OCI-M1 (cell line): Measurements from ENCODE around the gene BBS9.
"Not testable (repeated sequence)": the region's sequence is repeated elsewhere in the genome, so short reads cannot be mapped to it uniquely, and the experiment has no call there.

Experiments used
- DNase-seq: peaks from one replicate; lab custom pipeline; 2025; lab: John Stamatoyannopoulos, UW

BBS9 gene

GRCh38 chr7:33195264-33195663, 65.9 kb downstream of the BBS9 start:
- DNase-seq, result peak; percentile 46

GRCh38 chr7:33196221-33196620, 66.9 kb downstream of the BBS9 start:
- peak; percentile 54 for DNase-seq

- no peak for DNase-seq
These were observed 70.9 kb downstream of the BBS9 start for GRCh38 chr7:33200282-33200681.

- no peak for DNase-seq
These were observed 72.5 kb downstream of the BBS9 start for GRCh38 chr7:33201821-33202220.

GRCh38 chr7:33210958-33211357, 81.6 kb downstream of the BBS9 start:
- no peak for DNase-seq

- DNase-seq, result no peak
These were observed 82.8 kb downstream of the BBS9 start for GRCh38 chr7:33212144-33212543.

GRCh38 chr7:33215992-33216391, 86.6 kb downstream of the BBS9 start:
- DNase-seq, result no peak

- DNase-seq, result no peak
These were observed 88.2 kb downstream of the BBS9 start for GRCh38 chr7:33217595-33217994.

GRCh38 chr7:33218841-33219535, 89.6 kb downstream of the BBS9 start:
- DNase-seq, result not testable (repeated sequence)

GRCh38 chr7:33220231-33220630, 90.9 kb downstream of the BBS9 start:
- no peak for DNase-seq

GRCh38 chr7:33221390-33221789, 92.0 kb downstream of the BBS9 start:
- no peak for DNase-seq

- no peak for DNase-seq
These were observed 103.3 kb downstream of the BBS9 start for GRCh38 chr7:33232632-33233145.

- no peak for DNase-seq
These were observed 104.3 kb downstream of the BBS9 start for GRCh38 chr7:33233659-33234058.

- DNase-seq, result peak; percentile 10
These were observed 107.7 kb downstream of the BBS9 start for GRCh38 chr7:33237036-33237435.

- peak; percentile 44 for DNase-seq
These were observed 114.0 kb downstream of the BBS9 start for GRCh38 chr7:33243319-33243881.

GRCh38 chr7:33248671-33249070, 119.3 kb downstream of the BBS9 start:
- DNase-seq, result no peak

GRCh38 chr7:33250421-33250871, 121.1 kb downstream of the BBS9 start:
- DNase-seq, result no peak

- DNase-seq, result no peak
These were observed 121.9 kb downstream of the BBS9 start for GRCh38 chr7:33251301-33251700.

- DNase-seq, result no peak
These were observed 129.2 kb downstream of the BBS9 start for GRCh38 chr7:33258491-33258951.

GRCh38 chr7:33261585-33261984, 132.2 kb downstream of the BBS9 start:
- DNase-seq, result no peak

- DNase-seq, result no peak
These were observed 133.1 kb downstream of the BBS9 start for GRCh38 chr7:33262476-33262875.

GRCh38 chr7:33271839-33272371, 142.5 kb downstream of the BBS9 start:
- not testable (repeated sequence) for DNase-seq

- no peak for DNase-seq
These were observed 144.0 kb downstream of the BBS9 start for GRCh38 chr7:33273356-33273755.
